ENCODE data around the gene PFN3.

- no peak for TF ChIP-seq CTCF (conservative IDR thresholded peaks at IDR 0.05; ENCODE audit: low read depth, low read length)
- TF ChIP-seq SMC3 (IDR thresholded peaks at IDR 0.05; ENCODE audit: low read depth, low read length), result no peak
- no peak for TF ChIP-seq RAD21 (IDR thresholded peaks at IDR 0.05; ENCODE audit: low read length)
- TF ChIP-seq BHLHE40 (IDR thresholded peaks at IDR 0.05; ENCODE audit: low read depth, low read length), result no peak
- no peak for TF ChIP-seq USF2 (IDR thresholded peaks at IDR 0.05; ENCODE audit: low read depth, low read length)
- TF ChIP-seq POLR2A (IDR thresholded peaks at IDR 0.05; ENCODE audit: low read depth, low read length), result no peak
- TF ChIP-seq CEBPB (IDR thresholded peaks at IDR 0.05; ENCODE audit: low read depth, low read length), result no peak
- no peak for TF ChIP-seq MXI1 (IDR thresholded peaks at IDR 0.05; ENCODE audit: borderline replicate concordance, low read depth, low read length)
Measured at GRCh38 chr5:177372034-177372896, 28.2 kb downstream of the PFN3 start.

Measured in IMR-90 (cell line).